NB4 (cell line): ENCODE data around the gene CHMP2A.

Source experiments
- MYC ChIP-seq: IDR thresholded peaks from 2 replicates; pipeline ENCODE4 v1.6.1; 2011; ENCODE audit warnings: low read depth, low read length
- TF ChIP-seq, protein P1 (sequence below): IDR thresholded peaks from one replicate; pipeline ENCODE4 v1.5.1; 2012; ENCODE audit warnings: low read depth, low read length
- TF ChIP-seq, protein P2 (sequence below): IDR thresholded peaks from 2 replicates; pipeline ENCODE4 v1.6.1; 2011; ENCODE audit warnings: low read depth, low read length

GRCh38 chr19:58515259-58515658 is 39.6 kb downstream of the CHMP2A start:
- TF ChIP-seq, protein P1, sequence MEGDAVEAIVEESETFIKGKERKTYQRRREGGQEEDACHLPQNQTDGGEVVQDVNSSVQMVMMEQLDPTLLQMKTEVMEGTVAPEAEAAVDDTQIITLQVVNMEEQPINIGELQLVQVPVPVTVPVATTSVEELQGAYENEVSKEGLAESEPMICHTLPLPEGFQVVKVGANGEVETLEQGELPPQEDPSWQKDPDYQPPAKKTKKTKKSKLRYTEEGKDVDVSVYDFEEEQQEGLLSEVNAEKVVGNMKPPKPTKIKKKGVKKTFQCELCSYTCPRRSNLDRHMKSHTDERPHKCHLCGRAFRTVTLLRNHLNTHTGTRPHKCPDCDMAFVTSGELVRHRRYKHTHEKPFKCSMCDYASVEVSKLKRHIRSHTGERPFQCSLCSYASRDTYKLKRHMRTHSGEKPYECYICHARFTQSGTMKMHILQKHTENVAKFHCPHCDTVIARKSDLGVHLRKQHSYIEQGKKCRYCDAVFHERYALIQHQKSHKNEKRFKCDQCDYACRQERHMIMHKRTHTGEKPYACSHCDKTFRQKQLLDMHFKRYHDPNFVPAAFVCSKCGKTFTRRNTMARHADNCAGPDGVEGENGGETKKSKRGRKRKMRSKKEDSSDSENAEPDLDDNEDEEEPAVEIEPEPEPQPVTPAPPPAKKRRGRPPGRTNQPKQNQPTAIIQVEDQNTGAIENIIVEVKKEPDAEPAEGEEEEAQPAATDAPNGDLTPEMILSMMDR = no peak
- no peak for TF ChIP-seq MYC
- TF ChIP-seq, protein P2, sequence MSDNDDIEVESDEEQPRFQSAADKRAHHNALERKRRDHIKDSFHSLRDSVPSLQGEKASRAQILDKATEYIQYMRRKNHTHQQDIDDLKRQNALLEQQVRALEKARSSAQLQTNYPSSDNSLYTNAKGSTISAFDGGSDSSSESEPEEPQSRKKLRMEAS = no peak
